CD4-positive, alpha-beta T cell (primary cell): Measurements from ENCODE around the gene IRAK2. TPM values are rescaled to one million over a fixed set of nuclear protein-coding genes. Genes with fewer than 3 reads are reported as not detected.

ENCODE experiments used
- ATAC-seq: fragments of 200-7000 bp; cut with Tn5 transposase; one replicate; pipeline ENCODE4 v1.10.0; 2022; ENCODE audit warnings: mild to moderate bottlenecking; ENCODE audit not compliant: poor library complexity
- CTCF ChIA-PET: fragments of 350-600 bp; sonication (Branson Sonifier 250); formaldehyde crosslinking; loops from one replicate; lab custom pipeline; 2021; ENCODE audit warnings: antibody characterized with exemption, inconsistent platforms; lab: Charles Lee
- POLR2A ChIA-PET: fragments of 350-600 bp; sonication (Branson Sonifier 250); formaldehyde crosslinking; loops from one replicate; lab custom pipeline; 2021; ENCODE audit warnings: antibody characterized with exemption, inconsistent platforms; lab: Charles Lee
- DNase-seq, 14 experiments: peaks; one replicate each; pipeline ENCODE4 v3.0.0-alpha.2; 2013 to 2020; ENCODE audit warnings: mixed read lengths in 2 of 14
- H3K27ac ChIP-seq, 2 donors: one replicate each; pipeline versions ENCODE4 v1.5.1 to v1.7.0; 2013; ENCODE audit warnings: low read length in 2 of 2, low read depth in 1 of 2, mild to moderate bottlenecking in 1 of 2
- H3K27me3 ChIP-seq, 2 experiments: 1 replicate in 1 of 2; 2 replicates in 1 of 2; pipeline versions ENCODE4 v1.6.1 to v1.7.0; 2013; ENCODE audit warnings: low read length in 2 of 2, control low read depth in 1 of 2, mild to moderate bottlenecking in 1 of 2, moderate library complexity in 1 of 2; ENCODE audit not compliant: insufficient read depth in 2 of 2, control insufficient read depth in 1 of 2
- H3K36me3 ChIP-seq: one replicate; pipeline ENCODE4 v1.6.1; 2013; ENCODE audit warnings: low read length, control low read depth; ENCODE audit not compliant: insufficient read depth
- H3K4me1 ChIP-seq: one replicate; pipeline ENCODE4 v1.6.1; 2013; ENCODE audit warnings: low read length, control low read depth; ENCODE audit not compliant: insufficient read depth
- H3K4me3 ChIP-seq: one replicate; pipeline ENCODE4 v1.5.1; 2013; ENCODE audit warnings: mild to moderate bottlenecking, low read length, moderate library complexity
- H3K9me3 ChIP-seq, 2 experiments: 1 replicate in 1 of 2; 2 replicates in 1 of 2; pipeline versions ENCODE4 v1.6.1 to v1.7.0; 2013; ENCODE audit warnings: low read length in 2 of 2, mild to moderate bottlenecking in 2 of 2, control low read depth in 1 of 2, moderate library complexity in 1 of 2; ENCODE audit not compliant: control insufficient read depth in 1 of 2, insufficient read depth in 1 of 2
- H3K27ac Mint-ChIP-seq: one replicate; pipeline ENCODE4 v1.8.0; 2020; ENCODE audit warnings: mixed read lengths
- H3K27me3 Mint-ChIP-seq: one replicate; pipeline ENCODE4 v1.8.0; 2021; ENCODE audit warnings: mixed read lengths
- H3K36me3 Mint-ChIP-seq: one replicate; pipeline ENCODE4 v1.8.0; 2021; ENCODE audit warnings: low read depth, mixed read lengths
- H3K4me1 Mint-ChIP-seq: one replicate; pipeline ENCODE4 v1.8.0; 2021; ENCODE audit warnings: low read depth, mixed read lengths
- H3K4me3 Mint-ChIP-seq: one replicate; pipeline ENCODE4 v1.8.0; 2020; ENCODE audit warnings: mild to moderate bottlenecking, mixed read lengths
- H3K9me3 Mint-ChIP-seq: one replicate; pipeline ENCODE4 v1.8.0; 2020; ENCODE audit warnings: mixed read lengths
- CTCF ChIP-seq: fragments of 200-600 bp; IDR thresholded peaks from one replicate; pipeline ENCODE4 v1.8.0; 2022; ENCODE audit warnings: antibody characterized with exemption, mild to moderate bottlenecking
- intact Hi-C, 2 experiments: fragments of 100-400 bp; cut with DNase I in 1 of 2; cut with micrococcal nuclease in 1 of 2; formaldehyde crosslinking; loops; one replicate each; pipeline versions ENCODE4 v1.15.1 to v1.9.0; 2023 to 2025; cut with DNase I, micrococcal nuclease
- total RNA-seq, 174 experiments: library from RNA in 2 of 174; stranded (reverse) in 2 of 174; gene quantifications; one replicate each; pipeline ENCODE4 v1.2.3 and lab custom pipeline; 2021 to 2026

The IRAK2 gene
- total RNA-seq, 2 experiments from 2014 or later = 1.4 to 1.6 TPM

- Histone ChIP-seq H3K27me3 (no peaks in the 10 kb centered on the region), H3K36me3 (peaks cover 2% of the 10 kb centered on the region), H3K27ac (no peak overlapping the region), H3K4me1 (peaks cover 6% of the 10 kb centered on the region), H3K4me3 (no peak overlapping the region), H3K9me3 (no peaks in the 10 kb centered on the region)
- H3K4me3 Mint-ChIP-seq = no peak overlapping the region
- no peak overlapping the region for H3K27ac Mint-ChIP-seq
- H3K36me3 Mint-ChIP-seq = peaks cover 17% of the 10 kb centered on the region
- no peaks in the 10 kb centered on the region for H3K27me3 Mint-ChIP-seq
- peaks cover 10% of the 10 kb centered on the region for H3K4me1 Mint-ChIP-seq
- ChIA-PET CTCF (no interaction called here), POLR2A (interaction anchor here (0.7 to 2.9 kb wide), 3 partner anchors 12 to 143 kb away, joined by 3 to 9 read pairs (median 3); no protein-coding TSS in a partner anchor)
- no peaks in the 10 kb centered on the region for H3K9me3 Mint-ChIP-seq
- ATAC-seq (no peak), DNase-seq (no peak)
- TF ChIP-seq CTCF = no peak
- intact Hi-C loops = no loop called here
Observed at GRCh38 chr3:10178892-10179291, 14.2 kb downstream of the IRAK2 start.

- Histone ChIP-seq H3K36me3 (peaks cover 2% of the 10 kb centered on the region), H3K4me1 (peaks cover 13% of the 10 kb centered on the region), H3K27me3 (no peaks in the 10 kb centered on the region), H3K9me3 (no peaks in the 10 kb centered on the region), H3K27ac (no peak overlapping the region), H3K4me3 (no peak overlapping the region)
- no peak overlapping the region for H3K27ac Mint-ChIP-seq
- H3K9me3 Mint-ChIP-seq = no peaks in the 10 kb centered on the region
- TF ChIP-seq CTCF = no peak
- no peak overlapping the region for H3K4me3 Mint-ChIP-seq
- no peaks in the 10 kb centered on the region for H3K27me3 Mint-ChIP-seq
- ChIA-PET POLR2A (interaction anchor here (0.9 kb wide), 1 partner anchor 33 kb away, joined by 3 read pairs; no protein-coding TSS in a partner anchor), CTCF (no interaction called here)
- peaks cover 12% of the 10 kb centered on the region for H3K4me1 Mint-ChIP-seq
- ATAC-seq (no peak), DNase-seq (no peak)
- intact Hi-C loops = no loop called here
- H3K36me3 Mint-ChIP-seq = peaks cover 17% of the 10 kb centered on the region
Observed at GRCh38 chr3:10180289-10180688, 15.6 kb downstream of the IRAK2 start.

- Histone ChIP-seq H3K36me3 (peaks cover 2% of the 10 kb centered on the region), H3K9me3 (no peaks in the 10 kb centered on the region), H3K4me3 (no peak overlapping the region), H3K4me1 (peaks cover 19% of the 10 kb centered on the region), H3K27ac (no peak overlapping the region), H3K27me3 (no peaks in the 10 kb centered on the region)
- Mint-ChIP-seq H3K36me3 (peaks cover 17% of the 10 kb centered on the region), H3K27ac (no peak overlapping the region), H3K4me3 (no peak overlapping the region), H3K4me1 (peaks cover 15% of the 10 kb centered on the region), H3K27me3 (no peaks in the 10 kb centered on the region), H3K9me3 (no peaks in the 10 kb centered on the region)
- POLR2A ChIA-PET = interaction anchor here (0.7 to 0.9 kb wide), 2 partner anchors 24 to 32 kb away, joined by 3 to 4 read pairs; no protein-coding TSS in a partner anchor
- no peak for ATAC-seq
- no peak for TF ChIP-seq CTCF
- intact Hi-C loops = no loop called here
- CTCF ChIA-PET = no interaction called here
- DNase-seq = no peak
Observed at GRCh38 chr3:10180738-10181295, 16.1 kb downstream of the IRAK2 start.
